GM10266 (cell line): ENCODE data around the gene TMEM259.

Experiments used
- DNase-seq: peaks from one replicate; pipeline ENCODE4 v3.0.0; 2012; ENCODE audit errors: extremely low spot score
- CTCF ChIP-seq: IDR thresholded peaks from 2 replicates; pipeline ENCODE4 v1.5.1; 2012; ENCODE audit warnings: mild to moderate bottlenecking, low read depth; ENCODE audit not compliant: control insufficient read depth, insufficient read depth; ENCODE audit errors: missing control alignments

Gene TMEM259

GRCh38 chr19:1053176-1054101 lies 32.5 kb upstream of the TMEM259 start:
- TF ChIP-seq CTCF = no peak
- DNase-seq = no peak

- no peak for DNase-seq
- TF ChIP-seq CTCF = no peak
These were observed 31.5 kb upstream of the TMEM259 start for GRCh38 chr19:1052349-1052975.

GRCh38 chr19:1051791-1052190 lies 30.9 kb upstream of the TMEM259 start:
- no peak for TF ChIP-seq CTCF
- DNase-seq = no peak

- TF ChIP-seq CTCF = no peak
These were observed 30.3 kb upstream of the TMEM259 start for GRCh38 chr19:1050989-1051788.

GRCh38 chr19:1049800-1050199 lies 28.9 kb upstream of the TMEM259 start:
- no peak for TF ChIP-seq CTCF
- DNase-seq = no peak

More at GRCh38 chr19:1050989-1051788, 30.3 kb upstream of the TMEM259 start:
- no peak for DNase-seq

- TF ChIP-seq CTCF = no peak
These were observed 28.2 kb upstream of the TMEM259 start for GRCh38 chr19:1049106-1049505.

GRCh38 chr19:1047696-1048147 lies 26.8 kb upstream of the TMEM259 start:
- DNase-seq = no peak
- no peak for TF ChIP-seq CTCF

More at GRCh38 chr19:1049106-1049505, 28.2 kb upstream of the TMEM259 start:
- DNase-seq = no peak
